Fibroblast of peridontal ligament (primary cell): Measurements from ENCODE around the gene UBAC1.
"Not testable (repeated sequence)": the region's sequence is repeated elsewhere in the genome, so short reads cannot be mapped to it uniquely, and the experiment has no call there.

ENCODE experiments used
- DNase-seq: peaks from one replicate; pipeline ENCODE4 v3.0.0-alpha.2; 2010; ENCODE audit errors: extremely low read depth

UBAC1 gene

GRCh38 chr9:135921749-135922310 lies 39.3 kb downstream of the UBAC1 start:
- no peak for DNase-seq

DNA sequence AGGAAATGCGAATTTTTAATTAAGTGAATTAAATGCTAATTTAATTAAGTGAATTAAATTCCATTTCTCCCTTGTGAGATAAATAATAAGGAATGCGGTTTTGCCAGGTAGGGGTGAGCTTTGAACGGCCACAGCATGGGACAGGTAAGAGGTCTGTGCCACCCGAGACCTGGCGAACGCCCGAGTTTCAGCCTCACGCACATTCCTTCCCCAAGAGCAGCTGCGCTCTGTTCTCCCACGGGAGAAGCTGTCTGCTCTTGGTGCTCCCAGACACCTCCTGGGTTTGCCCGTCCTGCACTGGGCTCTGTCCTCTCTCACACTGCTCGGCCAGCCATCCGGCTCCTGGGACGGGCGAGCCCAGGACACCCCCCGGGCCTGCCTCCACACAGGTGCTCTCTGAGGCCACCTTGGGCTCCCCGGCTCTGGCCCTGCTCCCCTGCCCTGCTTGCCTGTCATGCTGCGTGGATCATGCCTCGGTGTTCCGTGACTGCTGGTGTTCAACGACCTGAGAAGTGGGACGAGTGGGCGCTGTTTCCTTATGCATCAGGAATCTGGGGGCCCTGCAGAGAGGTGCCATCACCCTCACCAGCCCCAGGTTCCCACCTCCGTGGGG lies 40.1 kb downstream of the UBAC1 start:
- no peak for DNase-seq

GRCh38 chr9:135920256-135920930 lies 40.8 kb downstream of the UBAC1 start:
- no peak for DNase-seq

GRCh38 chr9:135919318-135919890 lies 41.8 kb downstream of the UBAC1 start:
- no peak for DNase-seq

DNA sequence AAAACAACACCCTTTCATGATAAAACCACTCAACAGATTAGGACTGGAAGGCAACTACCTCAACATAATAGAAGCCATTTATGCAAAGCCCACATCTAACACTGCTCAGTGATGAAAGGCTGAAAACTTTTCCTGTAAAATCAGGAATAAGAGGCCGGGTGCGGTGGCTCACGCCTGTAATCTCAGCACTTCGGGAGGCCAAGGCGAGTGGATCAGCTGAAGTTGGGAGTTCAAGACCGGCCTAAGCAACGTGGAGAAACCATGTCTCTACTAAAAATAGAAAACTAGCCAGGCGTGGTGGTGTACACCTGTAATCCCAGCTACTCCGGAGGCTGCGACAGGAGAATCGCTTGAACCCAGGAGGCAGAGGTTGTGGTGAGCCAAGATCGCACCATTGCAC lies 44.9 kb downstream of the UBAC1 start:
- DNase-seq: not testable (repeated sequence)

GRCh38 chr9:135914921-135915320 lies 46.3 kb downstream of the UBAC1 start:
- DNase-seq: peak; percentile 30

DNA sequence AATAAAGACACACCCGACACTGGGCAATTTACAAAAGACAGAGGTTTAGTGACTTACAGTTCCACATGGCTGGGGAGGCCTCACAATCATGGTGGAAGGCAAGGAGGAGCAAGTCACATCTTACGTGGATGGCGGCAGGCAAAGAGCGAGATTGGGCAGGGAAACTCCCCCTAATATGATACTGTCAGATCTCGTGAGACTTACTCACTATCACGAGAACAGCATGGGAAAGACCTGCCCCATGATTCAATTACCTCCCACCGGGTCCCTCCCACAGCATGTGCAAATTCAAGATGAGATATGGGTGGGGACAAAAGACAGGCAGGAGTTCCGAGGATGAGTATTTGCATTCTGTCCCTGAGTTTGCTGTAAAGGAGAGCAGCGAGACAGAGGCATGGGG lies 49.9 kb downstream of the UBAC1 start:
- DNase-seq: not testable (repeated sequence)

DNA sequence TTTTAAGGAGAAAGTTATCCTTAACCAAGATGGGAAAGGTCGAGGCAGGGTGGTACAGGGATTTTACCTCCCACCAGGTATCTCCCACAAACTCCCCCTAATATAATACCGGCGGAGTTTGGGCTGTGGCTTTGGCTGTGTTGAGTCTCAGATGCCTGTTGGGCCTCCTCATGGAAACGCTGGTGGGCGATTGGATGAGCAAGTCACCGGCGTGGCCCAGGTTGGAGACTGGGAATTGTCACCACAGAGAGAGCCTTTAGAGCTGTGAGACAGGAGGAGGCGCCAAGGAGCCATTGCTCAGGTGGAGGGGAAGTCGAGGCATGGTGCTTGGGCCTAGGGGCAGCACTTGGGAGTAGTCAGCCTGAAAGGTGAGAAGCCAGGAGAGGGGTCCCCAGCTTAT lies 50.4 kb downstream of the UBAC1 start:
- DNase-seq: no peak

DNA sequence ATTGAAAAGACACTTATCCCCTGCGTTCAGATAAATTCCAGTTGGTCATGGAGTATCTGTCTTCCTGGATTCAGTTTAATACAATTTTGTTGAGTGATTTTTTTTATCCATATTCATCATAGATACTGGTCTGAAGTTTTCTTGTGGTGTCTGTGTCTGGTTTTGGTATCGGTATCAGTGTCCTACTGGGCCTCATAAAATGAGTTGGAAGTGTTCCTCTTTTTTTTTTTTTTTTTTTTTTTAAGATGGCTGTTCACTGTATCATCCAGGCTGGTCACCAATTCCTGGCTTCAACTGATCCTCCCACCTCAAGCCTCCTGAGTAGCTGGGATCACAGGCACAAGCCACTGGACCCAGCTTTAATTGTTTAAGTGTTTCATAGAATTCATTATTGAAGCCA lies 51.0 kb downstream of the UBAC1 start:
- DNase-seq: no peak

- no peak for DNase-seq
Observed at GRCh38 chr9:135909371-135909770, 51.8 kb downstream of the UBAC1 start.

DNA sequence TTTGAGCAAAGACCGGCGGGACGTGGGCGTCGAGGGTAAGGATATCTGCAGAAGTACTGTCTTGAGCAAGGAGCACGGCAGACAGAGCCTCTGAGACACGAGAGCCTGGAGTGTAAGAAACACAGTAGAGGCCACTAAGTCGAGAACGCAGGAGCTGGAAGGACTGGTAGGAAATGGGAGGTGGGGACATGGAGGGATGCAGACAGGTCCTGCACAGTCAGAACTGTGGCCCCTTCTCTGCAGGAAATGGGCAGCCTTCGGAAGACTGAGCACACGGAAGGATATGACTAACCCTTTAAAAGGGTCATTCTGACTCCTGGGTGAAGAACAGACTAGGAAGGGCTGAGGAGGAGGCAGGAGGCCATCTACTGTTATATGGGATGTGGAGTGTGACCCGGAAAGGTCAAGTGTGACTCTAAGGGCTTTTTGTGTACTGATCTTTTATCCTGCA lies 52.4 kb downstream of the UBAC1 start:
- no peak for DNase-seq

GRCh38 chr9:135908093-135908753 lies 53.0 kb downstream of the UBAC1 start:
- no peak for DNase-seq

- DNase-seq: peak; percentile 85
Observed at GRCh38 chr9:135907431-135908092, 53.6 kb downstream of the UBAC1 start, which contains the start of gene CAMSAP1. TSS of gene CAMSAP1 (minus strand) at chr9:135907546. CDS start at chr9:135907159, 387 bp downstream.

- DNase-seq: no peak
Observed at GRCh38 chr9:135907006-135907430, 54.2 kb downstream of the UBAC1 start.

- DNase-seq: peak; percentile 57
Observed at GRCh38 chr9:135906291-135907005, 54.7 kb downstream of the UBAC1 start.

- peak; percentile 49 for DNase-seq
Observed at GRCh38 chr9:135905380-135906258, 55.6 kb downstream of the UBAC1 start.

DNA sequence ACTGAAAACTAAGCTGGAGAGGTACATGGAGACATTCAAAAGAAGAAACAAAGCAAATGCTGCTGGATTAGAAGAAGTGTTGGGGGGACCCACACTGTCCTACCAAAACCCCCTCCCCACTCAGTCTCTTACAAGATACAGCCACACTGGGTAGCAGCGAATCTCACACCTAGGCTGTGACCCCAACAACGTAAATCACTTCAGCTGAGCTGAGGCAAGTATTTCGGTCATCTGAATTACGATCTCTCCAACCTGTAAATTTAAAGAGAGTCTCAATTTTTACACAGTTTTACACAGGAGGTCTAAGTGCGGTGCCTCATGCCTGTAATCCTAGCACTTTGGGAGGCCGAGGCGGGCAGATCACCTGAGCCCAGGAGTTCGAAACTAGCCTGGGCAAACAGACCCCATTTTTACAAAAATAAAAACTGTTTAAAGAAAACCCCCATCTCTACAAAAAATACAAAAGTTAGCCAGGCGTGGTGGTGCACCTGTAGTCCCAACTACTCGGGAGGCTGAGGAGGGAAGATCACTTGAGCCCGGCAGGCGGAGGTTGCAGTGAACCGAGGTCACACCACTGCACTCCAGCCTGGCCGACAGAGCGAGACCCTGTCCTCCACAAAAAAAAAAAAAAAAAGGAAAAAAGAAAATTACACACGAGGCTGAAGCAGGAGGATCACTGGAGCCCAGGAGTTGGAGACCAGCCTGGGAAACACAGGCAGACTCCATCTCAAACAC lies 57.2 kb downstream of the UBAC1 start:
- no peak for DNase-seq

GRCh38 chr9:135903358-135903656 lies 57.9 kb downstream of the UBAC1 start:
- DNase-seq: no peak

GRCh38 chr9:135902655-135903357 lies 58.4 kb downstream of the UBAC1 start:
- no peak for DNase-seq
